Neural cell (in vitro differentiated cells): ENCODE data around the gene CDKL5. TPM values are rescaled to one million over a fixed set of nuclear protein-coding genes. Genes with fewer than 3 reads are reported as not detected.

Experiments
- H2AFZ ChIP-seq: fragments of 200-600, 300-800 bp; sonication (generic), shearing (Covaris generic); 2 replicates; pipeline ENCODE4 v1.6.0; 2014; ENCODE audit warnings: low read depth, mild to moderate bottlenecking, antibody characterized with exemption, low read length, moderate library complexity
- H3F3A ChIP-seq: fragments of 200-600 bp; shearing (Covaris generic); 2 replicates; pipeline ENCODE4 v1.6.1; 2016; ENCODE audit warnings: mild to moderate bottlenecking, moderate library complexity, mixed read lengths, antibody characterized with exemption, low read length; ENCODE audit not compliant: insufficient read depth, poor library complexity, severe bottlenecking
- H3K27ac ChIP-seq: fragments of 200-600, 300-800 bp; sonication (generic), shearing (Covaris generic); 2 replicates; pipeline ENCODE4 v1.5.1; 2014; ENCODE audit warnings: mild to moderate bottlenecking, low read length, moderate library complexity
- H3K27me3 ChIP-seq: fragments of 300-800, 200-600 bp; sonication (generic), shearing (Covaris generic); 2 replicates; pipeline ENCODE4 v1.6.0; 2014; ENCODE audit warnings: mild to moderate bottlenecking, low read depth, low read length, moderate library complexity; ENCODE audit not compliant: insufficient read depth
- H3K36me3 ChIP-seq: fragments of 300-800, 200-600 bp; sonication (generic), shearing (Covaris generic); 2 replicates; pipeline ENCODE4 v1.5.1; 2014; ENCODE audit warnings: mild to moderate bottlenecking, antibody characterized with exemption, low read length, moderate library complexity; ENCODE audit not compliant: insufficient read depth
- H3K4me2 ChIP-seq: fragments of 300-800, 200-600 bp; sonication (generic), shearing (Covaris generic); 2 replicates; pipeline ENCODE4 v1.6.0; 2014; ENCODE audit warnings: mild to moderate bottlenecking, low read length
- H3K4me3 ChIP-seq: fragments of 300-800, 200-600 bp; sonication (generic), shearing (Covaris generic); 2 replicates; pipeline ENCODE4 v1.5.1; 2014; ENCODE audit warnings: mild to moderate bottlenecking, low read length, moderate library complexity
- H3K79me2 ChIP-seq: fragments of 200-600 bp; shearing (Covaris generic); replicated peaks from 2 replicates; pipeline ENCODE4 v1.6.0; 2014; ENCODE audit warnings: mild to moderate bottlenecking, low read length, moderate library complexity; ENCODE audit not compliant: insufficient read depth
- H3K9ac ChIP-seq: fragments of 300-800, 200-600 bp; sonication (generic), shearing (Covaris generic); 2 replicates; pipeline ENCODE4 v1.6.1; 2016; ENCODE audit warnings: mild to moderate bottlenecking, low read length, mixed read lengths
- H3K9me2 ChIP-seq: fragments of 200-600 bp; shearing (Covaris generic); 2 replicates; pipeline ENCODE4 v1.6.1; 2016; ENCODE audit warnings: mild to moderate bottlenecking, low read length, mixed read lengths; ENCODE audit not compliant: insufficient read depth
- H3K9me3 ChIP-seq: fragments of 200-600, 300-800 bp; sonication (generic), shearing (Covaris generic); 2 replicates; pipeline ENCODE4 v1.6.1; 2016; ENCODE audit warnings: mild to moderate bottlenecking, mixed run types, low read length, moderate library complexity, mixed read lengths
- H4K20me1 ChIP-seq: fragments of 200-600 bp; shearing (Covaris generic); 2 replicates; pipeline ENCODE4 v1.6.1; 2016; ENCODE audit warnings: mild to moderate bottlenecking, mixed run types; ENCODE audit not compliant: insufficient read depth
- EP300 ChIP-seq: fragments of 450-650 bp; conservative IDR thresholded peaks from 2 replicates; pipeline ENCODE4 v1.6.1; 2014; ENCODE audit warnings: antibody characterized with exemption, mild to moderate bottlenecking, moderate library complexity; ENCODE audit not compliant: poor library complexity, severe bottlenecking
- EZH2 ChIP-seq: fragments of 200-600, 300-800 bp; shearing (Covaris generic), sonication (generic); IDR thresholded peaks from 2 replicates; pipeline ENCODE4 v1.6.1; 2014; ENCODE audit warnings: antibody characterized with exemption, low read length, borderline replicate concordance, mild to moderate bottlenecking; ENCODE audit not compliant: insufficient read depth, poor library complexity, severe bottlenecking
- MXI1 ChIP-seq: fragments of 450-650 bp; conservative IDR thresholded peaks from 2 replicates; pipeline ENCODE4 v1.6.1; 2014; ENCODE audit warnings: antibody characterized with exemption, mild to moderate bottlenecking; ENCODE audit not compliant: poor library complexity, severe bottlenecking
- POLR2AphosphoS5 ChIP-seq: IDR thresholded peaks from 2 replicates; pipeline ENCODE4 v1.6.1; 2012
- RAD21 ChIP-seq: fragments of 450-650 bp; conservative IDR thresholded peaks from 2 replicates; pipeline ENCODE4 v1.6.1; 2014; ENCODE audit warnings: antibody characterized with exemption, mild to moderate bottlenecking, moderate library complexity
- SMC3 ChIP-seq: fragments of 450-650 bp; conservative IDR thresholded peaks from 2 replicates; pipeline ENCODE4 v1.6.1; 2014; ENCODE audit warnings: antibody characterized with exemption, mild to moderate bottlenecking, moderate library complexity; ENCODE audit not compliant: poor library complexity
- TAF1 ChIP-seq: IDR thresholded peaks from 2 replicates; pipeline ENCODE4 v1.6.1; 2012; ENCODE audit warnings: low read depth
- polyA plus RNA-seq: library from polyadenylated mRNA; depleted of rRNA; stranded (reverse); fragments of >200 nt; gene quantifications from 2 replicates; pipeline ENCODE4 v1.2.3, GENCODE V29; 2014
- TF ChIP-seq, protein P1 (sequence below): IDR thresholded peaks from 2 replicates; pipeline ENCODE4 v1.6.1; 2012; ENCODE audit warnings: borderline replicate concordance
- TF ChIP-seq, protein P2 (sequence below): fragments of 450-650 bp; IDR thresholded peaks from 2 replicates; pipeline ENCODE4 v1.5.1; 2014; ENCODE audit warnings: antibody characterized with exemption, mild to moderate bottlenecking, moderate library complexity; ENCODE audit not compliant: poor library complexity, severe bottlenecking

CDKL5 gene
- polyA plus RNA-seq, 1 donor from 2014 or later = 5.3 TPM

GRCh38 chrX:18566748-18567147 is 141.3 kb downstream of the CDKL5 start:
- H3K27ac ChIP-seq = no peak overlapping the region
- H3K4me3 ChIP-seq = no peak overlapping the region
- H3K36me3 ChIP-seq = no peaks in the 10 kb centered on the region
- H3K4me2 ChIP-seq = no peak overlapping the region
- no peaks in the 10 kb centered on the region for H3K79me2 ChIP-seq
- no peak overlapping the region for H3K9ac ChIP-seq
- no peak for TF ChIP-seq SMC3
- no peak for TF ChIP-seq RAD21
- TF ChIP-seq TAF1 = no peak
- TF ChIP-seq EZH2 = no peak
- TF ChIP-seq, protein P1, sequence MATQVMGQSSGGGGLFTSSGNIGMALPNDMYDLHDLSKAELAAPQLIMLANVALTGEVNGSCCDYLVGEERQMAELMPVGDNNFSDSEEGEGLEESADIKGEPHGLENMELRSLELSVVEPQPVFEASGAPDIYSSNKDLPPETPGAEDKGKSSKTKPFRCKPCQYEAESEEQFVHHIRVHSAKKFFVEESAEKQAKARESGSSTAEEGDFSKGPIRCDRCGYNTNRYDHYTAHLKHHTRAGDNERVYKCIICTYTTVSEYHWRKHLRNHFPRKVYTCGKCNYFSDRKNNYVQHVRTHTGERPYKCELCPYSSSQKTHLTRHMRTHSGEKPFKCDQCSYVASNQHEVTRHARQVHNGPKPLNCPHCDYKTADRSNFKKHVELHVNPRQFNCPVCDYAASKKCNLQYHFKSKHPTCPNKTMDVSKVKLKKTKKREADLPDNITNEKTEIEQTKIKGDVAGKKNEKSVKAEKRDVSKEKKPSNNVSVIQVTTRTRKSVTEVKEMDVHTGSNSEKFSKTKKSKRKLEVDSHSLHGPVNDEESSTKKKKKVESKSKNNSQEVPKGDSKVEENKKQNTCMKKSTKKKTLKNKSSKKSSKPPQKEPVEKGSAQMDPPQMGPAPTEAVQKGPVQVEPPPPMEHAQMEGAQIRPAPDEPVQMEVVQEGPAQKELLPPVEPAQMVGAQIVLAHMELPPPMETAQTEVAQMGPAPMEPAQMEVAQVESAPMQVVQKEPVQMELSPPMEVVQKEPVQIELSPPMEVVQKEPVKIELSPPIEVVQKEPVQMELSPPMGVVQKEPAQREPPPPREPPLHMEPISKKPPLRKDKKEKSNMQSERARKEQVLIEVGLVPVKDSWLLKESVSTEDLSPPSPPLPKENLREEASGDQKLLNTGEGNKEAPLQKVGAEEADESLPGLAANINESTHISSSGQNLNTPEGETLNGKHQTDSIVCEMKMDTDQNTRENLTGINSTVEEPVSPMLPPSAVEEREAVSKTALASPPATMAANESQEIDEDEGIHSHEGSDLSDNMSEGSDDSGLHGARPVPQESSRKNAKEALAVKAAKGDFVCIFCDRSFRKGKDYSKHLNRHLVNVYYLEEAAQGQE = no peak
- no peak for TF ChIP-seq MXI1
- TF ChIP-seq, protein P2, sequence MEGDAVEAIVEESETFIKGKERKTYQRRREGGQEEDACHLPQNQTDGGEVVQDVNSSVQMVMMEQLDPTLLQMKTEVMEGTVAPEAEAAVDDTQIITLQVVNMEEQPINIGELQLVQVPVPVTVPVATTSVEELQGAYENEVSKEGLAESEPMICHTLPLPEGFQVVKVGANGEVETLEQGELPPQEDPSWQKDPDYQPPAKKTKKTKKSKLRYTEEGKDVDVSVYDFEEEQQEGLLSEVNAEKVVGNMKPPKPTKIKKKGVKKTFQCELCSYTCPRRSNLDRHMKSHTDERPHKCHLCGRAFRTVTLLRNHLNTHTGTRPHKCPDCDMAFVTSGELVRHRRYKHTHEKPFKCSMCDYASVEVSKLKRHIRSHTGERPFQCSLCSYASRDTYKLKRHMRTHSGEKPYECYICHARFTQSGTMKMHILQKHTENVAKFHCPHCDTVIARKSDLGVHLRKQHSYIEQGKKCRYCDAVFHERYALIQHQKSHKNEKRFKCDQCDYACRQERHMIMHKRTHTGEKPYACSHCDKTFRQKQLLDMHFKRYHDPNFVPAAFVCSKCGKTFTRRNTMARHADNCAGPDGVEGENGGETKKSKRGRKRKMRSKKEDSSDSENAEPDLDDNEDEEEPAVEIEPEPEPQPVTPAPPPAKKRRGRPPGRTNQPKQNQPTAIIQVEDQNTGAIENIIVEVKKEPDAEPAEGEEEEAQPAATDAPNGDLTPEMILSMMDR = no peak
- no peak for TF ChIP-seq EP300
- TF ChIP-seq POLR2AphosphoS5 = no peak
- no peak overlapping the region for H2AFZ ChIP-seq
- no peaks in the 10 kb centered on the region for H3K9me3 ChIP-seq
- no peaks in the 10 kb centered on the region for H3K27me3 ChIP-seq
- H4K20me1 ChIP-seq = no peaks in the 10 kb centered on the region
- no peaks in the 10 kb centered on the region for H3K9me2 ChIP-seq
- H3F3A ChIP-seq = no peaks in the 10 kb centered on the region

- H3K9me2 ChIP-seq = no peaks in the 10 kb centered on the region
- H3K27ac ChIP-seq = no peak overlapping the region
- no peaks in the 10 kb centered on the region for H4K20me1 ChIP-seq
- no peak overlapping the region for H3K4me3 ChIP-seq
- no peak overlapping the region for H2AFZ ChIP-seq
- H3F3A ChIP-seq = no peaks in the 10 kb centered on the region
- no peaks in the 10 kb centered on the region for H3K9me3 ChIP-seq
- no peak overlapping the region for H3K4me2 ChIP-seq
- H3K9ac ChIP-seq = no peak overlapping the region
- no peaks in the 10 kb centered on the region for H3K79me2 ChIP-seq
- no peaks in the 10 kb centered on the region for H3K36me3 ChIP-seq
- TF ChIP-seq, protein P1 = no peak
- TF ChIP-seq EP300 (no peak), SMC3 (no peak), POLR2AphosphoS5 (no peak), EZH2 (no peak), TAF1 (no peak), RAD21 (no peak), MXI1 (no peak)
- TF ChIP-seq, protein P2 = no peak
- H3K27me3 ChIP-seq = no peaks in the 10 kb centered on the region
These were observed 148.1 kb downstream of the CDKL5 start for GRCh38 chrX:18573556-18573955.
